ENCODE measurements around the gene ITPR2.
A peak's percentile ranks its signal among the peaks of the same experiment; 100 is the strongest.

Gene ITPR2

GRCh38 chr12:26746121-26746714 lies 86.8 kb downstream of the ITPR2 start:
- TF ChIP-seq, protein P1, sequence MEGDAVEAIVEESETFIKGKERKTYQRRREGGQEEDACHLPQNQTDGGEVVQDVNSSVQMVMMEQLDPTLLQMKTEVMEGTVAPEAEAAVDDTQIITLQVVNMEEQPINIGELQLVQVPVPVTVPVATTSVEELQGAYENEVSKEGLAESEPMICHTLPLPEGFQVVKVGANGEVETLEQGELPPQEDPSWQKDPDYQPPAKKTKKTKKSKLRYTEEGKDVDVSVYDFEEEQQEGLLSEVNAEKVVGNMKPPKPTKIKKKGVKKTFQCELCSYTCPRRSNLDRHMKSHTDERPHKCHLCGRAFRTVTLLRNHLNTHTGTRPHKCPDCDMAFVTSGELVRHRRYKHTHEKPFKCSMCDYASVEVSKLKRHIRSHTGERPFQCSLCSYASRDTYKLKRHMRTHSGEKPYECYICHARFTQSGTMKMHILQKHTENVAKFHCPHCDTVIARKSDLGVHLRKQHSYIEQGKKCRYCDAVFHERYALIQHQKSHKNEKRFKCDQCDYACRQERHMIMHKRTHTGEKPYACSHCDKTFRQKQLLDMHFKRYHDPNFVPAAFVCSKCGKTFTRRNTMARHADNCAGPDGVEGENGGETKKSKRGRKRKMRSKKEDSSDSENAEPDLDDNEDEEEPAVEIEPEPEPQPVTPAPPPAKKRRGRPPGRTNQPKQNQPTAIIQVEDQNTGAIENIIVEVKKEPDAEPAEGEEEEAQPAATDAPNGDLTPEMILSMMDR (conservative IDR thresholded peaks at IDR 0.05; ENCODE audit: low read depth): no peak
- POLR2A ChIA-PET (ENCODE audit: low non-redundant PET): no interaction called here
- H3K27ac ChIP-seq: no peak overlapping the region
- CTCF ChIA-PET: no interaction called here
- DNase-seq (ENCODE audit: low spot score): peak; percentile 79

DNA sequence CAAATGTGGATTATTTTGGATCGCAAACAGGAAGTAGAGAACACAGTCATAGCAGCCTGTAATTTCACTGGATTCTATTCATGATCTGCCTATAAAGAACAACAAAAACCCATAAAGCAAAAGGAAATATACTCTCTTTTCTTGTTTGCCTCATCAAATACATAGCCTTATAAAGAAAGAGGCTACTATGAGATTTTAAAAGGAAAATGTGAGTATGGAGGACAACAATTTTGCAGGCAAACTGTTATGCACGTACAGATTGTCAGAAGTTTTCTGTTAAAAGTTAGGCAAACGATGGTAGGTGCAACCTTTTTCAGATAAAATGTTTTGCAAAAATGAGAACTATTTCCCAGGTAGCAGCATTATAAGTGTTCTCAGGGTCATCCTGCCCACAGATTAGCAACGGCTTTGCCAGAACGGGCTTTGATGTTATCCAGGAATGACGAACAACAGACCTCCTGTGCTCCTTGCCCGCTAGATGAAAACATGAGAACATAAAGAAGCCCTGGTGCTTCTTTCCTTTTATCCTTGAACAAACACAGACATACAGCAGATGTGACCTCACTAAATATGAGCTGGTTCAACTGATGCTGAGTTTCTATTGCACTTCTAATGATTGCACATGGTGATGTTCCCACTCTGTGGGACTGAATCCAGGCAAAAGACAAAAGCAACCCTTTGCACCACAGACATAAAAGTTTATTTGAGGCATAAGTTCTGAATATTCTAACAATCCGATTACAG lies 88.1 kb downstream of the ITPR2 start:
- ChIA-PET CTCF (no interaction called here), POLR2A (ENCODE audit: low non-redundant PET) (no interaction called here)

GRCh38 chr12:26744042-26744626 lies 88.9 kb downstream of the ITPR2 start:
- ChIA-PET POLR2A (ENCODE audit: low non-redundant PET) (no interaction called here), CTCF (no interaction called here)
- H3K27ac ChIP-seq: no peak overlapping the region
- TF ChIP-seq, protein P1 (conservative IDR thresholded peaks at IDR 0.05; ENCODE audit: low read depth): no peak
- DNase-seq (ENCODE audit: low spot score): no peak

More for the DNA sequence above, 88.1 kb downstream of the ITPR2 start:
- H3K27ac ChIP-seq: no peak overlapping the region
- TF ChIP-seq, protein P1 (conservative IDR thresholded peaks at IDR 0.05; ENCODE audit: low read depth): no peak
- DNase-seq (ENCODE audit: low spot score): no peak

- no peak for DNase-seq (ENCODE audit: low spot score)
- TF ChIP-seq, protein P1 (conservative IDR thresholded peaks at IDR 0.05; ENCODE audit: low read depth): no peak
- no peak overlapping the region for H3K27ac ChIP-seq
- POLR2A ChIA-PET (ENCODE audit: low non-redundant PET): no interaction called here
- CTCF ChIA-PET: no interaction called here
Observed at GRCh38 chr12:26741584-26742227, 91.3 kb downstream of the ITPR2 start.

DNA sequence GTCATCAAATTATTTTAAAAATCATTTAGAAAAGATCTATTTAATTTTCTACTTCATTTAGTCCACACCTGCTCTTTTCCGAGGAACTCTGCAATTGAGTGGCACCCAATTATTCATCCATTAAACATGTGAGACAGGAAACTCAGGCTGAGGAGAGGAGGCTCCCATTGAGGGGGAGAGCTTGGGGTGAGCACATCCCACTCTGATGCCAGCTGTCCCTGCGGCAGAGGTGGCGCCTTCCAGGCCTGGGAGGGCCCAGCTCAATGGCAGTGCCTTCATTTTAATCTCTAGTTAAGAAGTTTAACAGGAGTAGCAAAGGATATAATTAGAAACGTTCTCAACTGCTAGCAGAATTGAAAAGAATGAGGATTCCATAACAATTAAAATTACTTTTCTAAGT lies 92.0 kb downstream of the ITPR2 start:
- CTCF ChIA-PET: interaction anchor here (1.1 to 1.4 kb wide), 2 partner anchors 12 to 17 kb away, joined by 3 to 4 read pairs; no protein-coding TSS in a partner anchor
- TF ChIP-seq, protein P1 (conservative IDR thresholded peaks at IDR 0.05; ENCODE audit: low read depth): no peak
- POLR2A ChIA-PET (ENCODE audit: low non-redundant PET): no interaction called here
- H3K27ac ChIP-seq: peak overlapping the region; percentile 43; the same call in 1 of the 2 replicates
- no peak for DNase-seq (ENCODE audit: low spot score)

DNA sequence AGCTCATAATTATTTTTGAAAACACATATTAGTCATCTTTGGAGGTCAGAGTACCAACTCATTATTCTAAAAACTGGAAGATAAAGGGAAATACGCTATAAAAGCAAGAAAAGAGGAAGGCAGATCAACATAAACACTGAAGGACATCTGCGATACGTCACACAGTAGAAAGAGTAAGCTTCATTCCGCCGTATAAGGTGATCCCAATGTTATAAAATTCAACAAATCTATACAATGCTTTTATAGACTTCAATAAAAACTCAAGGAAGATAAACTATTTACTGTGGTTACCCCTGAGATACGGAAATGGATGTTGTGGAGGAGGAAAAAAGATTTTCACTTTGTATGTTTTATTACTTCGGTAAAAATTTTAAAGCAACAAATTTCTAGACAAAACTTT lies 92.6 kb downstream of the ITPR2 start:
- no peak for DNase-seq (ENCODE audit: low spot score)
- no peak overlapping the region for H3K27ac ChIP-seq
- TF ChIP-seq, protein P1 (conservative IDR thresholded peaks at IDR 0.05; ENCODE audit: low read depth): no peak
- ChIA-PET CTCF (interaction anchor here (1.1 to 1.4 kb wide), 2 partner anchors 12 to 16 kb away, joined by 3 to 4 read pairs; no protein-coding TSS in a partner anchor), POLR2A (ENCODE audit: low non-redundant PET) (no interaction called here)

All from RWPE1 (cell line).